Measurements from ENCODE around the gene NBAS.

The NBAS gene

DNA sequence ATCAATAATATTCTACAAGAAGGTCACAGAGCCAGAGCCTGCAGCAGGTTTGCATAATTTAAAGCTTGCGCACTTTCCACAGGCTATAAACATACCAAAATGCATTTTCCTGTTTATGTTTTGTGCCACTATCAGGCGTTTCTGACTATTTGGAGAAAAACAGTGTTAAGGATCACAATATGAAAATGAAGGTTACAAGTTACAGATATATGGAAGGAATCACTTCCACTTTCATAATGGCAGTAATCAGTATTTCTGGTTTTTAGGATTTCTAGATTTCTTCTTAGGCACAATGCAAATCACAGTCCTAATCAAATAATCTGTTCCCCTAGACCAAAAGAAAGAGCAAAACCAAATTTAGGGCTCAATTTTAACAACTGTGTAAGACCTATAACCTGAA lies 279.5 kb downstream of the NBAS start:
- no peak overlapping the region for H3K27ac ChIP-seq (ENCODE audit: low read length)
- no peaks in the 10 kb centered on the region for H3K36me3 ChIP-seq (ENCODE audit: control insufficient read depth, low read depth, low read length)
- no peaks in the 10 kb centered on the region for H3K27me3 ChIP-seq (ENCODE audit: control insufficient read depth, insufficient read depth, low read length)

GRCh38 chr2:15279201-15279876 lies 281.8 kb downstream of the NBAS start:
- Histone ChIP-seq H3K4me3 (ENCODE audit: low read length) (no peak overlapping the region), H3K4me1 (ENCODE audit: control insufficient read depth, low read depth, low read length) (no peaks in the 10 kb centered on the region), H3K9me3 (ENCODE audit: control insufficient read depth, low read depth, low read length) (no peaks in the 10 kb centered on the region), H3K27ac (ENCODE audit: low read length) (no peak overlapping the region), H3K9ac (ENCODE audit: low read length) (no peak overlapping the region), H3K27me3 (ENCODE audit: control insufficient read depth, insufficient read depth, low read length) (no peaks in the 10 kb centered on the region), H3K36me3 (ENCODE audit: control insufficient read depth, low read depth, low read length) (no peaks in the 10 kb centered on the region)

More for the DNA sequence above, 279.5 kb downstream of the NBAS start:
- no peak overlapping the region for H3K4me3 ChIP-seq (ENCODE audit: low read length)
- no peaks in the 10 kb centered on the region for H3K4me1 ChIP-seq (ENCODE audit: control insufficient read depth, low read depth, low read length)
- no peak overlapping the region for H3K9ac ChIP-seq (ENCODE audit: low read length)
- no peaks in the 10 kb centered on the region for H3K9me3 ChIP-seq (ENCODE audit: control insufficient read depth, low read depth, low read length)

DNA sequence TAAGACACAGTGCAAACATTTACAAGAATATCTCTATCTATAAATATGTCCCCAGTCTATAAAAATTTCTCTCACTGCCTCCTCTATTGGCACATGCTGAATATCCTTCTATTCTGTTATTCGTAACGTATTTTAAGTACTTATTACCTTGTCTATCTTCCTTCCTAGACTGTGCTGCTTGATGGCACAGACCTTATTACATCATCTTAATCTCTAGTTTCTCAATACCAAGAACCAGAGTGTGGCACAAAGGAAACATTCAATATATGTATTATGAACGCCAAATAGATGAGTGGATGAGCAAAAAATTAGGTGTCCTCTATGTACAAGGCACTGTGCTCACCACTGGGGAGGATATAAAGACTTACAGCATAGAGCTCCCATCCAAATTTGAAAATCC lies 282.8 kb downstream of the NBAS start:
- Histone ChIP-seq H3K9ac (ENCODE audit: low read length) (no peak overlapping the region), H3K36me3 (ENCODE audit: control insufficient read depth, low read depth, low read length) (no peaks in the 10 kb centered on the region), H3K4me1 (ENCODE audit: control insufficient read depth, low read depth, low read length) (no peaks in the 10 kb centered on the region), H3K27me3 (ENCODE audit: control insufficient read depth, insufficient read depth, low read length) (no peaks in the 10 kb centered on the region), H3K27ac (ENCODE audit: low read length) (no peak overlapping the region), H3K9me3 (ENCODE audit: control insufficient read depth, low read depth, low read length) (no peaks in the 10 kb centered on the region), H3K4me3 (ENCODE audit: low read length) (no peak overlapping the region)

- no peak overlapping the region for H3K4me3 ChIP-seq (ENCODE audit: low read length)
- no peaks in the 10 kb centered on the region for H3K27me3 ChIP-seq (ENCODE audit: control insufficient read depth, insufficient read depth, low read length)
- H3K9me3 ChIP-seq (ENCODE audit: control insufficient read depth, low read depth, low read length), result no peaks in the 10 kb centered on the region
- no peak overlapping the region for H3K9ac ChIP-seq (ENCODE audit: low read length)
- H3K27ac ChIP-seq (ENCODE audit: low read length), result no peak overlapping the region
- H3K36me3 ChIP-seq (ENCODE audit: control insufficient read depth, low read depth, low read length), result no peaks in the 10 kb centered on the region
- no peaks in the 10 kb centered on the region for H3K4me1 ChIP-seq (ENCODE audit: control insufficient read depth, low read depth, low read length)
Measured at GRCh38 chr2:15275346-15275745, 285.8 kb downstream of the NBAS start.

- no peaks in the 10 kb centered on the region for H3K9me3 ChIP-seq (ENCODE audit: control insufficient read depth, low read depth, low read length)
- no peaks in the 10 kb centered on the region for H3K4me1 ChIP-seq (ENCODE audit: control insufficient read depth, low read depth, low read length)
- no peaks in the 10 kb centered on the region for H3K27me3 ChIP-seq (ENCODE audit: control insufficient read depth, insufficient read depth, low read length)
- no peaks in the 10 kb centered on the region for H3K36me3 ChIP-seq (ENCODE audit: control insufficient read depth, low read depth, low read length)
- H3K27ac ChIP-seq (ENCODE audit: low read length), result no peak overlapping the region
- no peak overlapping the region for H3K4me3 ChIP-seq (ENCODE audit: low read length)
- no peak overlapping the region for H3K9ac ChIP-seq (ENCODE audit: low read length)
Measured at GRCh38 chr2:15273452-15273851, 287.7 kb downstream of the NBAS start.

DNA sequence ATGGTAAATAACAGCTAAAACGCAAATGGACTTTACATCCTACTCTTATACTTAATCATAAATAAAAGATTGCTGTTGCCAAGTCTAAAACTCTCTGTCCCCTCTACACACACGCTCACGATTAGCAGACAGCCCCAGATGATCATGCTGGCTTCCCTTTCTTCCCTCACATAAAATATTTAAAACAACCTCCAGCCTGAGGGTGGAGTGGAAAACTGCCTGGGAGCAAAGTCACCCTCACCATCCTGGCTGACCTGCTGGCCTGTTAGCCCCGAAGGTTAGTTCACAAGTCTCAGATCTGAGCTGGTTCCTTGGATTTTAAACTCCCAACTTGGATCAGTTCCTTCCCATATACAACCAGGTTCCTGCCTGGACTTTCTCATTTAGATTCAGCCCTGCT lies 288.2 kb downstream of the NBAS start:
- Histone ChIP-seq H3K4me1 (ENCODE audit: control insufficient read depth, low read depth, low read length) (no peaks in the 10 kb centered on the region), H3K36me3 (ENCODE audit: control insufficient read depth, low read depth, low read length) (no peaks in the 10 kb centered on the region), H3K27me3 (ENCODE audit: control insufficient read depth, insufficient read depth, low read length) (no peaks in the 10 kb centered on the region), H3K27ac (ENCODE audit: low read length) (no peak overlapping the region), H3K9me3 (ENCODE audit: control insufficient read depth, low read depth, low read length) (no peaks in the 10 kb centered on the region), H3K4me3 (ENCODE audit: low read length) (no peak overlapping the region), H3K9ac (ENCODE audit: low read length) (no peak overlapping the region)

DNA sequence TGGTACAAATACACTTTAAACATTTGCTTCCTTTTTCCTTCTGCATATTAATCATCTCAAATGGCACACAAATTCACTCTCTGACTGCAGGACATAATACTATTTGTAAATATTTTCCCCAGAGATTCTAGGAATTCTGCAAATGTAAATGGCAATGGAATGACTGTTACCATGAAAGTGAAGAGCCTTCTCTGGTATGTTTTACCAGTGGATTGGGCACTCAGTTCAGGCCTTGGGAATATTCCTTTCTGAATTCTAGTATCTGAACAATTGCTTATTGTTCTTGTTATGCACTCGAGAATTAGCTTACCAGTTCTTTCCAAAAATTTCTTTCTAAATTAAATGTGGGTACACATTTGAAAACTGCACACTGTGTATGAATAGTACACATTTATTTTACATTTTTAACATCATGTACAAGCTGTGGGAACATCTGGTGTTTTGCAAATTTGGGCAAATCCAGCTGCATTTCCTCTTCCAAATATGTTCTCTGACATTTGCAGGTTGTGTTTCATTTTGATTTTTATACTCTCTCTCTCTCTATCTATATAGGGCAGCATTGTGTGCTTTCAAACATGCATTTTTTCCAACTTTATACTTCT lies 289.1 kb downstream of the NBAS start:
- Histone ChIP-seq H3K36me3 (ENCODE audit: control insufficient read depth, low read depth, low read length) (no peaks in the 10 kb centered on the region), H3K27me3 (ENCODE audit: control insufficient read depth, insufficient read depth, low read length) (no peaks in the 10 kb centered on the region), H3K27ac (ENCODE audit: low read length) (no peak overlapping the region), H3K4me3 (ENCODE audit: low read length) (no peak overlapping the region), H3K4me1 (ENCODE audit: control insufficient read depth, low read depth, low read length) (no peaks in the 10 kb centered on the region), H3K9me3 (ENCODE audit: control insufficient read depth, low read depth, low read length) (no peaks in the 10 kb centered on the region), H3K9ac (ENCODE audit: low read length) (no peak overlapping the region)

DNA sequence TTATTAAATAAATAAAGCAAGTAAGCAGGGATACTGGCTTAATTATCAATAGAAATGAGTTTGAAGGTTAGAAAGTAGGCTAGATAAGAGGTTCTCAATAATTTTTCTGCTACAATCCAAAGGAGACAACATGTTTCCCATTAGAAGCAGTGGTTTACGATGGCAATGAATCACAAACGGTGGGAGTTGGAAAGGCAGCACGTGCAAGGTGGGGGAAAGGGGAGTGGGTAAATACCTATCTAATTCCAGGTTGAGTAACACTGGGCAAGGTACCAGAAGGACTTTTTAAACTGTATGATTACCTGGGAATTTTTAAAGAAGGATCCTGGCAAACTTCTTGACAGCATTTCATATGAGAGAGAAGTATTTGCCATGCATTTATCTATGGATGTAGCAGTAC lies 289.9 kb downstream of the NBAS start:
- H3K4me1 ChIP-seq (ENCODE audit: control insufficient read depth, low read depth, low read length), result no peaks in the 10 kb centered on the region
- H3K27ac ChIP-seq (ENCODE audit: low read length), result no peak overlapping the region
- H3K27me3 ChIP-seq (ENCODE audit: control insufficient read depth, insufficient read depth, low read length), result no peaks in the 10 kb centered on the region
- H3K9me3 ChIP-seq (ENCODE audit: control insufficient read depth, low read depth, low read length), result no peaks in the 10 kb centered on the region
- H3K36me3 ChIP-seq (ENCODE audit: control insufficient read depth, low read depth, low read length), result no peaks in the 10 kb centered on the region
- no peak overlapping the region for H3K4me3 ChIP-seq (ENCODE audit: low read length)
- no peak overlapping the region for H3K9ac ChIP-seq (ENCODE audit: low read length)

DNA sequence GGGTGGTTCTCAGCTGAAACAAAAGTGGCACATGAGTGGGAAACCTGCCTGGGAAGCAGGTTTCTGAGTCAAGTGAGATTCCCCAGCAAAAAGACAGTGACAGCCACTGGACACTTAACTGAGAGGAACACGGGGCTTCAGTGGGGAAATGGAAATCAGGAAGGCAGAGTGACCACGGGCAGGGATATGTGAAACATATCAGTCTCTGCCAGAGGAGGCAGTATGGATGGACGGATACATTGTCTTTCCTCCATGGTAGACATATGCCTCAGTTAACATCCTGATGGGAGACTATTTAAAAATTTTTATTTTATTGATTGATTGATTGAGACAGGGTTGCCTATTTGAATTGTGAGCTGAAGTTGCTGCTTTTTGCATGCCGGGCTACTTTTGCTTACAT lies 292.1 kb downstream of the NBAS start:
- no peak overlapping the region for H3K27ac ChIP-seq (ENCODE audit: low read length)
- no peaks in the 10 kb centered on the region for H3K9me3 ChIP-seq (ENCODE audit: control insufficient read depth, low read depth, low read length)
- H3K27me3 ChIP-seq (ENCODE audit: control insufficient read depth, insufficient read depth, low read length), result no peaks in the 10 kb centered on the region
- H3K36me3 ChIP-seq (ENCODE audit: control insufficient read depth, low read depth, low read length), result no peaks in the 10 kb centered on the region
- no peak overlapping the region for H3K9ac ChIP-seq (ENCODE audit: low read length)
- no peaks in the 10 kb centered on the region for H3K4me1 ChIP-seq (ENCODE audit: control insufficient read depth, low read depth, low read length)
- no peak overlapping the region for H3K4me3 ChIP-seq (ENCODE audit: low read length)

GRCh38 chr2:15265889-15266288 lies 295.2 kb downstream of the NBAS start:
- H3K9me3 ChIP-seq (ENCODE audit: control insufficient read depth, low read depth, low read length), result no peaks in the 10 kb centered on the region
- H3K9ac ChIP-seq (ENCODE audit: low read length), result no peak overlapping the region
- H3K4me3 ChIP-seq (ENCODE audit: low read length), result no peak overlapping the region
- no peak overlapping the region for H3K27ac ChIP-seq (ENCODE audit: low read length)
- H3K27me3 ChIP-seq (ENCODE audit: control insufficient read depth, insufficient read depth, low read length), result no peaks in the 10 kb centered on the region
- H3K36me3 ChIP-seq (ENCODE audit: control insufficient read depth, low read depth, low read length), result no peaks in the 10 kb centered on the region
- H3K4me1 ChIP-seq (ENCODE audit: control insufficient read depth, low read depth, low read length), result peaks cover 15% of the 10 kb centered on the region

DNA sequence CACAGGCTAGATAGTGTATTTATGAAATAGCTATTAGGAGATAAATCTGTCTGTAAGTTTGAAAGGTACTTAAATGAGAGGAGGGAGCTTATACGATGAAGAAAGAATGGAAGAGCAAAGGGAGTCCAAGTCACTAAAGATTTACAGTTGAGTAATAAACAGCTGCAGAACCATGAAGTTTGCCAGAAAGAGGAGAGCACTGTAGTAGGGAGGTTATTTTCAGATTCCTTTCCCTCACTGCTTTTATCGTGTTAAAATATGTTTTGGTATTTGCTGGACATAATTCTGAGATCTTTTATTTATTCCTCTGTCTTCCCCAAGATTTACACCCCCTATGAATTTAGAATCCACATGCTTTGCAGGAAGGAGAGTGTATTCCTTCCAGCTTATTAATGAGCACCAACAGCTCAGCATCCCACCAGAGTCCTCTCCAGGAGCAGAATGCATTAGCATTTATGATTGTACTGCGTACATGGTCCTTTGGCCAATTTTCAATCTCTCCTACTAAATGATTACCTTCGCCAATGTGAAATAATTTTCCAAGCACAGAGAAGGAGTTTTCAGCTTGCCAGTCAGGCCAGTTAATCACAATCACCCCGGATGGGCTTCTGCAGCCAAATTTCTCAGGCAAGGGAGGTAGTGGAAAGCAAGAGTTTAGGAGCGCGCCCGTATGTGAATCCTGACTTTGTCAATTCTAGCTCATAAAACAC lies 297.0 kb downstream of the NBAS start:
- no peak overlapping the region for H3K4me3 ChIP-seq (ENCODE audit: low read length)
- peaks cover 29% of the 10 kb centered on the region for H3K4me1 ChIP-seq (ENCODE audit: control insufficient read depth, low read depth, low read length)
- no peaks in the 10 kb centered on the region for H3K36me3 ChIP-seq (ENCODE audit: control insufficient read depth, low read depth, low read length)
- H3K9ac ChIP-seq (ENCODE audit: low read length), result no peak overlapping the region
- no peaks in the 10 kb centered on the region for H3K9me3 ChIP-seq (ENCODE audit: control insufficient read depth, low read depth, low read length)
- no peak overlapping the region for H3K27ac ChIP-seq (ENCODE audit: low read length)
- no peaks in the 10 kb centered on the region for H3K27me3 ChIP-seq (ENCODE audit: control insufficient read depth, insufficient read depth, low read length)

- Histone ChIP-seq H3K27me3 (ENCODE audit: control insufficient read depth, insufficient read depth, low read length) (no peaks in the 10 kb centered on the region), H3K4me1 (ENCODE audit: control insufficient read depth, low read depth, low read length) (peaks cover 29% of the 10 kb centered on the region), H3K27ac (ENCODE audit: low read length) (no peak overlapping the region), H3K4me3 (ENCODE audit: low read length) (no peak overlapping the region), H3K9ac (ENCODE audit: low read length) (no peak overlapping the region), H3K9me3 (ENCODE audit: control insufficient read depth, low read depth, low read length) (peaks cover 6% of the 10 kb centered on the region), H3K36me3 (ENCODE audit: control insufficient read depth, low read depth, low read length) (no peaks in the 10 kb centered on the region)
Measured at GRCh38 chr2:15262792-15263191, 298.3 kb downstream of the NBAS start.

All from iPS-18a (cell line).